ENCODE data around the gene EPHA2.

- TF ChIP-seq ZNF70 (CRISPR knock-in tag; IDR thresholded peaks at IDR 0.05) (no peak), ZFP3 (CRISPR knock-in tag; IDR thresholded peaks at IDR 0.05) (no peak)
Observed at GRCh38 chr1:16184557-16185303, 28.9 kb upstream of the EPHA2 start.

All from SK-N-SH treated with all-trans-retinoic acid at 6 μM for 48 hours (cell line).